Trophoblast cell (in vitro differentiated cells and primary cell): ENCODE measurements around the gene REEP6.
A peak's percentile ranks its signal among the peaks of the same experiment; 100 is the strongest.

Experiments used
- DNase-seq, 2 donors: peaks; one replicate each; pipeline ENCODE4 v3.0.0-alpha.2; 2016
- H2AFZ ChIP-seq: 2 replicates; pipeline ENCODE4 v1.6.1; 2013; ENCODE audit warnings: low read length, moderate library complexity, mild to moderate bottlenecking; ENCODE audit not compliant: insufficient read depth, poor library complexity
- H2AK5ac ChIP-seq: 2 replicates; pipeline ENCODE4 v1.6.1; 2013; ENCODE audit warnings: mild to moderate bottlenecking, low read length
- H2BK120ac ChIP-seq: 2 replicates; pipeline ENCODE4 v1.6.1; 2013; ENCODE audit warnings: low read length, mild to moderate bottlenecking, moderate library complexity; ENCODE audit not compliant: insufficient read depth, poor library complexity
- H2BK12ac ChIP-seq: 2 replicates; pipeline ENCODE4 v1.6.1; 2013; ENCODE audit warnings: mild to moderate bottlenecking, low read length, moderate library complexity
- H2BK5ac ChIP-seq: 2 replicates; pipeline ENCODE4 v1.6.1; 2013; ENCODE audit warnings: low read length, low read depth, moderate library complexity, mild to moderate bottlenecking; ENCODE audit not compliant: poor library complexity
- H3K14ac ChIP-seq: 2 replicates; pipeline ENCODE4 v1.6.1; 2013; ENCODE audit warnings: mild to moderate bottlenecking, low read length
- H3K18ac ChIP-seq: 2 replicates; pipeline ENCODE4 v1.6.1; 2013; ENCODE audit warnings: mild to moderate bottlenecking, low read length
- H3K23ac ChIP-seq: 2 replicates; pipeline ENCODE4 v1.6.1; 2013; ENCODE audit warnings: low read length
- H3K27ac ChIP-seq: 2 replicates; pipeline ENCODE4 v1.5.1; 2013; ENCODE audit warnings: low read depth, mild to moderate bottlenecking, inconsistent platforms, low read length, moderate library complexity
- H3K27me3 ChIP-seq: 2 replicates; pipeline ENCODE4 v1.6.1; 2013; ENCODE audit warnings: inconsistent platforms, mild to moderate bottlenecking, low read length, moderate library complexity; ENCODE audit not compliant: insufficient read depth
- H3K36me3 ChIP-seq, 2 experiments: 1 replicate in 1 of 2; 2 replicates in 1 of 2; pipeline ENCODE4 v1.6.1; 2013; ENCODE audit warnings: low read length in 2 of 2, mild to moderate bottlenecking in 2 of 2, moderate library complexity in 1 of 2; ENCODE audit not compliant: insufficient read depth in 2 of 2, control insufficient read depth in 1 of 2
- H3K4ac ChIP-seq: 2 replicates; pipeline ENCODE4 v1.6.1; 2013; ENCODE audit warnings: low read depth, mild to moderate bottlenecking, low read length, moderate library complexity
- H3K4me1 ChIP-seq, 2 experiments: 1 replicate in 1 of 2; 2 replicates in 1 of 2; pipeline ENCODE4 v1.6.1; 2013; ENCODE audit warnings: low read length in 2 of 2, mild to moderate bottlenecking in 2 of 2, moderate library complexity in 1 of 2; ENCODE audit not compliant: insufficient read depth in 2 of 2, control insufficient read depth in 1 of 2
- H3K4me2 ChIP-seq: 2 replicates; pipeline ENCODE4 v1.6.1; 2013; ENCODE audit warnings: inconsistent platforms, mild to moderate bottlenecking, low read length, moderate library complexity
- H3K4me3 ChIP-seq: 2 replicates; pipeline ENCODE4 v1.5.1; 2013; ENCODE audit warnings: mild to moderate bottlenecking, low read depth, low read length, inconsistent platforms
- H3K79me1 ChIP-seq: one replicate; pipeline ENCODE4 v1.6.1; 2013; ENCODE audit warnings: low read length
- H3K79me2 ChIP-seq: 2 replicates; pipeline ENCODE4 v1.6.1; 2013; ENCODE audit warnings: low read length, mild to moderate bottlenecking; ENCODE audit not compliant: control insufficient read depth, insufficient read depth, poor library complexity
- H3K9ac ChIP-seq: 2 replicates; pipeline ENCODE4 v1.6.1; 2013; ENCODE audit warnings: mild to moderate bottlenecking, low read length
- H3K9me3 ChIP-seq: 2 replicates; pipeline ENCODE4 v1.6.1; 2013; ENCODE audit warnings: low read depth, mild to moderate bottlenecking, control low read depth, inconsistent platforms, low read length; ENCODE audit not compliant: insufficient read depth
- H4K12ac ChIP-seq: 2 replicates; pipeline ENCODE4 v1.6.1; 2013; ENCODE audit warnings: low read depth, mild to moderate bottlenecking, low read length, moderate library complexity
- H4K8ac ChIP-seq: 2 replicates; pipeline ENCODE4 v1.6.1; 2013; ENCODE audit warnings: low read depth, mild to moderate bottlenecking, low read length, moderate library complexity
- H4K91ac ChIP-seq: one replicate; pipeline ENCODE4 v1.6.1; 2013; ENCODE audit warnings: low read depth, mild to moderate bottlenecking, low read length, moderate library complexity
- WGBS: extraction: QIAGEN DNeasy Blood & Tissue Kit; methylation state at CpG from one replicate; pipeline ENCODE4 v1.1.7; 2013; ENCODE audit warnings: missing lambda C conversion rate; ENCODE audit not compliant: insufficient read length, insufficient coverage; ENCODE audit errors: extremely low coverage; 5-methylcytosine and 5-hydroxymethylcytosine counted together

REEP6 gene

GRCh38 chr19:1521636-1522035 is 30.7 kb downstream of the REEP6 start:
- Histone ChIP-seq H3K36me3 (no peaks in the 10 kb centered on the region), H3K79me2 (no peaks in the 10 kb centered on the region), H3K14ac (no peak overlapping the region), H2BK12ac (no peak overlapping the region), H3K18ac (no peak overlapping the region), H3K4me3 (no peak overlapping the region), H2BK5ac (no peak overlapping the region), H2BK120ac (no peak overlapping the region), H3K9me3 (peaks cover 18% of the 10 kb centered on the region), H4K8ac (no peak overlapping the region), H3K4me2 (no peak overlapping the region), H3K23ac (no peak overlapping the region), H4K91ac (no peak overlapping the region), H3K27ac (no peak overlapping the region), H4K12ac (no peak overlapping the region), H3K4me1 (no peaks in the 10 kb centered on the region), H3K9ac (no peak overlapping the region), H2AFZ (no peak overlapping the region), H3K79me1 (no peaks in the 10 kb centered on the region), H3K4ac (no peak overlapping the region), H2AK5ac (no peak overlapping the region), H3K27me3 (peaks cover 20% of the 10 kb centered on the region)
- no CpG with 5 or more reads among the region's 14 CpGs for WGBS
- no peak for DNase-seq

DNA sequence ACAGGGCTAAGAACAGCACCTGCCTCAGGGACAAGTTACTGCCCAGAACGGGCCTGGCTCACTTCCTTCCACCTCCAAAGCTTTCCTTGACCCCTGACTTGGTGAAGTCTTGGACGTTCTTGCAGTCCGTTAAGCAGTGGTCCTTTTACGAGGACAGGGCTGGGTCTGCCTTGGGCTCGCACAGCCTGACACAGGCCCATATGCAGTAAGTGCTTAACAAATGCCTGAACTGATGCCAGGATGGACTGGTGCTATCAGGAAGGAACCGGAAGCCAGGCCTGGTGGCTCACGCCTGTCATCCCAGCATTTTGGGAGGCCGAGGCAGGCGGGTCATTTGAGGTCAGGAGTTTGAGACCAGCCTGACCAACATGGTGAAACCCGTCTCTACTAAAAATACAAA is 31.1 kb downstream of the REEP6 start:
- H4K12ac ChIP-seq = no peak overlapping the region
- no CpG with 5 or more reads among the region's 10 CpGs for WGBS
- H3K27me3 ChIP-seq = peaks cover 20% of the 10 kb centered on the region
- no peaks in the 10 kb centered on the region for H3K79me1 ChIP-seq
- DNase-seq = no peak
- no peak overlapping the region for H2BK120ac ChIP-seq
- no peak overlapping the region for H3K4me2 ChIP-seq
- no peak overlapping the region for H3K4ac ChIP-seq
- H3K9ac ChIP-seq = no peak overlapping the region
- no peak overlapping the region for H3K4me3 ChIP-seq
- H3K18ac ChIP-seq = no peak overlapping the region
- no peaks in the 10 kb centered on the region for H3K4me1 ChIP-seq
- H3K36me3 ChIP-seq = no peaks in the 10 kb centered on the region
- no peak overlapping the region for H4K8ac ChIP-seq
- no peak overlapping the region for H3K27ac ChIP-seq
- no peak overlapping the region for H2AFZ ChIP-seq
- H2BK5ac ChIP-seq = no peak overlapping the region
- no peaks in the 10 kb centered on the region for H3K79me2 ChIP-seq
- H2AK5ac ChIP-seq = no peak overlapping the region
- H4K91ac ChIP-seq = no peak overlapping the region
- H3K14ac ChIP-seq = no peak overlapping the region
- peaks cover 20% of the 10 kb centered on the region for H3K9me3 ChIP-seq
- no peak overlapping the region for H3K23ac ChIP-seq
- no peak overlapping the region for H2BK12ac ChIP-seq

DNA sequence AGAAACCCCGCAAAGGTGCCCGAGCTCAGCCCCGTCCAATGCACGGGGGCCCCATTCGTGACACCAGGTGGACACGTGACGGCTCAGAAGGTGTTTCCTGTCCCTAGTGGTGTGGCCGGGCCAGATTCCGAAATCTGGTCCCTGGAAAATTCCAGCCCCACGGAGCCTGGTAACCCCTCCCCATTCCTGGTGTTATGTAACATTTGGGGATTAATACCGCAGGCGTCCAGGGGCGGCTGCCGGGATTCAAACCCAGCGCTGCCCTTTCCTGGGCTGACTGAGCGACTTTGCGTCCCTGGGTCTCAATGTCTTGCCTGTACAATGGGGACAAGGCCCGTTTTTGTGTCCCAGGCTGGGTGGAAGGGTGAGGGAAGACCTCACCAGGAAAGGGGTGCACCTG is 31.9 kb downstream of the REEP6 start:
- Histone ChIP-seq H4K12ac (no peak overlapping the region), H3K18ac (no peak overlapping the region), H3K9ac (no peak overlapping the region), H3K36me3 (no peaks in the 10 kb centered on the region), H3K4ac (no peak overlapping the region), H3K79me1 (no peaks in the 10 kb centered on the region), H2BK120ac (no peak overlapping the region), H3K9me3 (peaks cover 20% of the 10 kb centered on the region), H3K79me2 (no peaks in the 10 kb centered on the region), H3K23ac (no peak overlapping the region), H3K27ac (no peak overlapping the region), H2AK5ac (no peak overlapping the region), H4K8ac (no peak overlapping the region), H3K4me2 (no peak overlapping the region), H3K4me1 (no peaks in the 10 kb centered on the region), H2AFZ (no peak overlapping the region), H3K27me3 (peaks cover 20% of the 10 kb centered on the region), H2BK5ac (no peak overlapping the region), H4K91ac (no peak overlapping the region), H3K14ac (no peak overlapping the region), H2BK12ac (no peak overlapping the region), H3K4me3 (no peak overlapping the region)
- WGBS = no CpG with 5 or more reads among the region's 18 CpGs
- peak in 1 of 2 donors; percentile 44 for DNase-seq

DNA sequence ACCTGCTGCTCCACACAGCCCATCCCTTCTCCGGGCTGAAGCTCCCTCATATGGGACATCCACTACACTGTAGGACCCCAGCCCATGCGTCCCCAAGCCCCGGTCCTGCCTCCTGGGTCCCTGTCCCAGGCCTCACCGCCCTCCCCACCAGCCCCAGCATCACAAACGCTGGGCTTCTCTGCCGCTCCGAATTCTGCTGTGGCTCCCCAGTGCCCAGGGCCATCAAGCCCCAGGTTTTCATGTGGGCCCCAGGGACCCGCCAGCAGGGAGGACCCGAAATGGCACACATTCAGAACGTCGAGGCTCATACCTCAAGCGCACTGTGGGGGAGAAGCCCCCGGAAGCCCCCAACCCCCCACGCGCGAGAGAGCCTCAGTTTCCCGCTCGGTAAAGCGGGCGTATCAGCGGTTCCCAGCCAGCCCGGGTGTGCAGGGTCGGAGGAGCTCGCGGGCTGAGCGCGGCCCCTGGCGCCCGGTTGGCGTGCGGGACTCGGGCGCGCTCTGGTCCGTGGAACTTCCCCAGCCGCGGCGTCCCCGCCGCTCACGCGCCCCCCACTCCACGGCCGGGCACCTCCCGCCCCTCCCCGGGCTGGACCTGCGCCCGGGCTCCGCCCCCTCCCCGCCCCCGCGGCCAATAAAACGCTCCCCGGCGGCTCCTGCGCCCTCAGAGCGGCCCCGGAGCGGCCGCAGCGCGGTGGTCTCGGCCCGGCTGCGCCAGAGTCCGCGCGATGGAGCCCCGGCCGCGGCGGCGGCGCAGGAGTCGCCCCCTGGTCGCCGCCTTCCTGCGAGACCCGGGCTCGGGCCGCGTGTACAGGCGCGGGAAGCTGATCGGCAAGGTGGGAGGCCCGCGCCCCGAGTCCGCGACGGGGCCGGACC is 32.7 kb downstream of the REEP6 start, which contains the start of gene PLK5:
TSS of gene PLK5 (plus strand) at position 666 of the 875 bp plus-strand sequence. CDS start 2,920 bp downstream, outside the sequence.
- Histone ChIP-seq H2BK12ac (no peak within 1 kb of the TSS), H3K23ac (no peak within 1 kb of the TSS), H2AFZ (no peak within 1 kb of the TSS), H2AK5ac (no peak within 1 kb of the TSS), H3K27ac (no peak within 1 kb of the TSS), H4K91ac (no peak within 1 kb of the TSS), H3K9ac (no peak within 1 kb of the TSS), H3K4ac (no peak within 1 kb of the TSS), H3K4me1 (no peaks in the 10 kb centered on the region), H3K14ac (no peak within 1 kb of the TSS), H2BK120ac (no peak within 1 kb of the TSS), H3K79me1 (no peaks in the 10 kb centered on the region), H3K36me3 (no peaks in the 10 kb centered on the region), H3K79me2 (no peaks in the 10 kb centered on the region), H3K4me3 (peak within 1 kb of the TSS; percentile 49), H4K12ac (no peak within 1 kb of the TSS), H3K9me3 (peaks cover 19% of the 10 kb centered on the region), H4K8ac (no peak within 1 kb of the TSS), H3K4me2 (peak within 1 kb of the TSS; percentile 51), H3K18ac (no peak within 1 kb of the TSS), H3K27me3 (peaks cover 20% of the 10 kb centered on the region), H2BK5ac (no peak within 1 kb of the TSS)
- DNase-seq = no peak
- no CpG with 5 or more reads among the region's 92 CpGs for WGBS
